ENCODE data around the gene CMC4. TPM values are rescaled to one million over a fixed set of nuclear protein-coding genes. Genes with fewer than 3 reads are reported as not detected.

Gene CMC4
- total and polyA plus RNA-seq, 2 of the 4 experiments (the other 2 are of a cell fraction): 6.4 to 8.4 TPM

DNA sequence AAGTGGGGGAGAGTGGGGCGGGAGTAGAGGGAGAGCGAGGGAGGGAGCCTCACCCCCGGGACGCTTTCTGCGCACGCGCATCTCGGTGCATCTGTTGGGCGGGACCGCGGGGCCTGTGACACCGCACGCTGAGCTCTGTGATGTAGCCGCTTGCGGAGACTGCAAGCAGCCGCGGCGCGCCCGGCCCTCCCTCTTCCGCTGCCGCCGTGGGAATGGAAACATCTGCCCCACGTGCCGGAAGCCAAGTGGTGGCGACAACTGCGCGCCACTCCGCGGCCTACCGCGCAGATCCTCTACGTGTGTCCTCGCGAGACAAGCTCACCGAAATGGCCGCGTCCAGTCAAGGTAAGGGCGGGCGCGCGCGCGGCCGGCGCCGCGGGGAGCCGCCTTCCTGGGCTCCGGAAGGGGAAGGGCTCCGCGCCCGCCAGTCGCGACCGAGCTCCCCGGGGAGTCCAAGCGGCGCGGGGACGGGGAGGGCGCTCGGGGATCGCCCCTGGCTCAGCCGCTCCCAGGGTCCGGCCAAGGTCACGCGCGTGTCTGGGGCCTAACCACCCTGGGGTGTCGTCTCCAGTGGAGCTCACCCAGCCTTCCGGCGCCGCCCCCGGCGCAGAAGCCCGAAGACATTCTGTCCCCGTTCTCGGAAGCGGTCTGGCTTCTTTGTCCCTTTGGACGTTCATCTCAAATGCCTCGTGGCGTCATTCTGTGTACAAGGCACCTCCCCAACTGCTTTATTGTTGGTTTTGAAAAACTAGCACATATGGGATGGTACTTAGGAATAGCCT, 44.0 kb downstream of the CMC4 start, which contains the start of gene FUNDC2 (continued):
- TF ChIP-seq, protein P1, sequence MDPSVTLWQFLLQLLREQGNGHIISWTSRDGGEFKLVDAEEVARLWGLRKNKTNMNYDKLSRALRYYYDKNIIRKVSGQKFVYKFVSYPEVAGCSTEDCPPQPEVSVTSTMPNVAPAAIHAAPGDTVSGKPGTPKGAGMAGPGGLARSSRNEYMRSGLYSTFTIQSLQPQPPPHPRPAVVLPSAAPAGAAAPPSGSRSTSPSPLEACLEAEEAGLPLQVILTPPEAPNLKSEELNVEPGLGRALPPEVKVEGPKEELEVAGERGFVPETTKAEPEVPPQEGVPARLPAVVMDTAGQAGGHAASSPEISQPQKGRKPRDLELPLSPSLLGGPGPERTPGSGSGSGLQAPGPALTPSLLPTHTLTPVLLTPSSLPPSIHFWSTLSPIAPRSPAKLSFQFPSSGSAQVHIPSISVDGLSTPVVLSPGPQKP (IDR thresholded peaks at IDR 0.05; ENCODE audit: borderline replicate concordance, low read depth, low read length): no peak

- peak overlapping the region; percentile 94 for H3K27ac ChIP-seq (ENCODE audit: insufficient read depth, low read length)
- H2BK120ac ChIP-seq (ENCODE audit: low read depth, low read length): no peak overlapping the region
- H3K56ac ChIP-seq (ENCODE audit: extremely low read depth, insufficient read depth, low read length): no peak overlapping the region
- H4K8ac ChIP-seq (ENCODE audit: low read depth in 2 of 2, low read length in 2 of 2): peak overlapping the region; percentile 77 to 90; a peak in 3 of 4 replicates
- H3K14ac ChIP-seq (replicated peaks; ENCODE audit: low read depth, low read length): no peak overlapping the region
- 0 out of 2 replicates have a peak overlapping the region, but pooled peaks have one; percentile 77 for H3K23ac ChIP-seq (ENCODE audit: low read depth, low read length)
- peaks cover 0 to 7% of the 10 kb centered on the region in 2 experiments; a peak in 2 of 4 replicates for H3K79me1 ChIP-seq (ENCODE audit: low read depth in 1 of 2, low read length in 2 of 2)
- no peaks in the 10 kb centered on the region for H4K20me1 ChIP-seq (ENCODE audit: insufficient read depth, low read length)
- H4K91ac ChIP-seq (ENCODE audit: insufficient read depth, low read depth, low read length): peak overlapping the region; percentile 72
- ChIA-PET POLR2A (ENCODE audit: unreplicated experiment) (no interaction called here), CTCF (no interaction called here)
- H2BK5ac ChIP-seq (ENCODE audit: low read depth, low read length, poor library complexity, severe bottlenecking): peak overlapping the region; percentile 85
- no CpG with 5 or more reads among the region's 16 CpGs for WGBS, 2 experiments (ENCODE audit: extremely low coverage in 2 of 2, insufficient read length in 1 of 2)
- H2BK20ac ChIP-seq (ENCODE audit: low read depth, low read length): no peak overlapping the region; the same call in 1 of the 2 replicates
- no peak overlapping the region; the same call in 2 of the 3 replicates for H2BK15ac ChIP-seq (ENCODE audit: low read depth, low read length)
- no peak for ATAC-seq (ENCODE audit: low read depth)
- no peaks in the 10 kb centered on the region for H3K9me3 ChIP-seq (ENCODE audit: control insufficient read depth, insufficient read depth, low read length)
- no peaks in the 10 kb centered on the region for H3K36me3 ChIP-seq (ENCODE audit: control insufficient read depth, insufficient read depth, low read length)
- H4K5ac ChIP-seq (ENCODE audit: low read depth, low read length): peak overlapping the region; percentile 91; the same call in 1 of the 2 replicates
- intact Hi-C loops (cut with micrococcal nuclease) (loop anchor here (2.0 kb wide), 1 partner anchor 44 kb away; the partner anchor contains the start of genes BRCC3, CMC4 and MTCP1), in situ Hi-C loops (cut with MboI; ENCODE audit: low sequenced_read_pairs) (no loop called here), dilution Hi-C loops (cut with HindIII; ENCODE audit: low sequenced_read_pairs, unreplicated experiment) (no loop called here)
- BruUV-seq (replicated peaks): no TSS peak
- H3K4ac ChIP-seq (ENCODE audit: low read depth, low read length): no peak overlapping the region; the same call in 1 of the 2 replicates
- H3K4me2 ChIP-seq (ENCODE audit: low read depth, low read length): peak overlapping the region; percentile 83
- no peaks in the 10 kb centered on the region for H3K9me1 ChIP-seq (ENCODE audit: insufficient read depth, low read length)
- no peak overlapping the region for H2AK9ac ChIP-seq (replicated peaks; ENCODE audit: low read depth, low read length, poor library complexity)
- H2AFZ ChIP-seq (replicated peaks; ENCODE audit: low read length, poor library complexity): peak overlapping the region; percentile 93
- no peak for TF ChIP-seq SMC3 (IDR thresholded peaks at IDR 0.05; ENCODE audit: low read depth, low read length)
- TF ChIP-seq POLR2A (IDR thresholded peaks at IDR 0.05; ENCODE audit: low read depth, low read length): no peak
- TF ChIP-seq, protein P2, sequence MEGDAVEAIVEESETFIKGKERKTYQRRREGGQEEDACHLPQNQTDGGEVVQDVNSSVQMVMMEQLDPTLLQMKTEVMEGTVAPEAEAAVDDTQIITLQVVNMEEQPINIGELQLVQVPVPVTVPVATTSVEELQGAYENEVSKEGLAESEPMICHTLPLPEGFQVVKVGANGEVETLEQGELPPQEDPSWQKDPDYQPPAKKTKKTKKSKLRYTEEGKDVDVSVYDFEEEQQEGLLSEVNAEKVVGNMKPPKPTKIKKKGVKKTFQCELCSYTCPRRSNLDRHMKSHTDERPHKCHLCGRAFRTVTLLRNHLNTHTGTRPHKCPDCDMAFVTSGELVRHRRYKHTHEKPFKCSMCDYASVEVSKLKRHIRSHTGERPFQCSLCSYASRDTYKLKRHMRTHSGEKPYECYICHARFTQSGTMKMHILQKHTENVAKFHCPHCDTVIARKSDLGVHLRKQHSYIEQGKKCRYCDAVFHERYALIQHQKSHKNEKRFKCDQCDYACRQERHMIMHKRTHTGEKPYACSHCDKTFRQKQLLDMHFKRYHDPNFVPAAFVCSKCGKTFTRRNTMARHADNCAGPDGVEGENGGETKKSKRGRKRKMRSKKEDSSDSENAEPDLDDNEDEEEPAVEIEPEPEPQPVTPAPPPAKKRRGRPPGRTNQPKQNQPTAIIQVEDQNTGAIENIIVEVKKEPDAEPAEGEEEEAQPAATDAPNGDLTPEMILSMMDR (conservative IDR thresholded peaks at IDR 0.05; ENCODE audit: low read depth, low read length): no peak
- no peak for TF ChIP-seq BHLHE40 (IDR thresholded peaks at IDR 0.05; ENCODE audit: low read depth, low read length)
- TF ChIP-seq CEBPB (IDR thresholded peaks at IDR 0.05; ENCODE audit: low read depth, low read length): no peak
- TF ChIP-seq RAD21 (IDR thresholded peaks at IDR 0.05; ENCODE audit: low read length): no peak
- no peak for TF ChIP-seq NFE2L2 (IDR thresholded peaks at IDR 0.05; ENCODE audit: low read depth, low read length)
- TF ChIP-seq RCOR1 (IDR thresholded peaks at IDR 0.05; ENCODE audit: insufficient replicate concordance, low read length): no peak
- TF ChIP-seq MAZ (IDR thresholded peaks at IDR 0.05; ENCODE audit: borderline replicate concordance, low read depth, low read length): no peak
- H3K9ac ChIP-seq (ENCODE audit: low read depth, low read length): peak overlapping the region; percentile 83
- no peaks in the 10 kb centered on the region for H3K4me1 ChIP-seq (ENCODE audit: control insufficient read depth, insufficient read depth, low read length)
- H2AK5ac ChIP-seq (ENCODE audit: low read depth, low read length): no peak overlapping the region
- H3K27me3 ChIP-seq (ENCODE audit: control insufficient read depth, insufficient read depth, low read length): no peaks in the 10 kb centered on the region; the same call in 1 of the 2 replicates
- peak overlapping the region; percentile 96 for H3K4me3 ChIP-seq (ENCODE audit: insufficient read depth, low read depth, low read length)
- peak overlapping the region; percentile 90 for H3K18ac ChIP-seq (ENCODE audit: low read depth, low read length)
- DNase-seq: no peak
These were observed 44.6 kb downstream of the CMC4 start for GRCh38 chrX:155026420-155026726.
